DMS114 treated with DMSO at 0.1 percent for 48 hours (cell line): ENCODE data around the gene TGM2.

Experiments
- DNase-seq: peaks from one replicate; lab custom pipeline; 2025; ENCODE audit not compliant: unreplicated experiment; lab: John Stamatoyannopoulos, UW

TGM2 gene

GRCh38 chr20:38162878-38163875, 1.9 kb downstream of the TGM2 start:
- no peak for DNase-seq

- DNase-seq = no peak
Measured at GRCh38 chr20:38162149-38162548, 2.9 kb downstream of the TGM2 start.

GRCh38 chr20:38161412-38161774, 3.7 kb downstream of the TGM2 start:
- no peak for DNase-seq

- no peak for DNase-seq
Measured at GRCh38 chr20:38159957-38160756, 4.9 kb downstream of the TGM2 start.

- DNase-seq = no peak
Measured at GRCh38 chr20:38159566-38159956, 5.5 kb downstream of the TGM2 start.

GRCh38 chr20:38158701-38159351, 6.2 kb downstream of the TGM2 start:
- DNase-seq = no peak

GRCh38 chr20:38157635-38158495, 7.2 kb downstream of the TGM2 start:
- DNase-seq = no peak

- DNase-seq = no peak
Measured at GRCh38 chr20:38156888-38157634, 8.0 kb downstream of the TGM2 start.

GRCh38 chr20:38156280-38156679, 8.8 kb downstream of the TGM2 start:
- no peak for DNase-seq

GRCh38 chr20:38155811-38156210, 9.3 kb downstream of the TGM2 start:
- DNase-seq = no peak

- no peak for DNase-seq
Measured at GRCh38 chr20:38153401-38153800, 11.7 kb downstream of the TGM2 start.

- DNase-seq = no peak
Measured at GRCh38 chr20:38152621-38153221, 12.3 kb downstream of the TGM2 start.

GRCh38 chr20:38152175-38152620, 12.9 kb downstream of the TGM2 start:
- DNase-seq = no peak

GRCh38 chr20:38151455-38151854, 13.6 kb downstream of the TGM2 start:
- no peak for DNase-seq

GRCh38 chr20:38150335-38151170, 14.5 kb downstream of the TGM2 start:
- DNase-seq = no peak

GRCh38 chr20:38148328-38149102, 16.6 kb downstream of the TGM2 start:
- no peak for DNase-seq

GRCh38 chr20:38147751-38148150, 17.3 kb downstream of the TGM2 start:
- no peak for DNase-seq

GRCh38 chr20:38147163-38147562, 17.9 kb downstream of the TGM2 start:
- DNase-seq = peak; percentile 3
